Measurements from ENCODE around the gene SPEG.

GRCh38 chr2:219543596-219544358, 109.1 kb downstream of the SPEG start, which contains the start of the genes CHPF and TMEM198:
- TF ChIP-seq CTCF (IDR thresholded peaks at IDR 0.05 in 2 of 3, conservative IDR thresholded peaks at IDR 0.05 in 1 of 3; ENCODE audit: borderline replicate concordance in 1 of 3, insufficient read depth in 1 of 3, low read depth in 2 of 3, low read length in 2 of 3) (no peak), POLR2A (IDR thresholded peaks at IDR 0.05; ENCODE audit: borderline replicate concordance, extremely low read depth, insufficient read depth, insufficient read length) (peak; percentile 21), RAD21 (IDR thresholded peaks at IDR 0.05; ENCODE audit: low read depth) (no peak), ELF1 (IDR thresholded peaks at IDR 0.05; ENCODE audit: borderline replicate concordance, low read depth) (no peak), REST (IDR thresholded peaks at IDR 0.05; ENCODE audit: low read depth) (no peak), TCF7L2 (IDR thresholded peaks at IDR 0.05; ENCODE audit: borderline replicate concordance, extremely low read depth, insufficient read depth, insufficient read length) (peak; percentile 31), EZH2 (IDR thresholded peaks at IDR 0.05) (no peak)
- TF ChIP-seq, protein P1, sequence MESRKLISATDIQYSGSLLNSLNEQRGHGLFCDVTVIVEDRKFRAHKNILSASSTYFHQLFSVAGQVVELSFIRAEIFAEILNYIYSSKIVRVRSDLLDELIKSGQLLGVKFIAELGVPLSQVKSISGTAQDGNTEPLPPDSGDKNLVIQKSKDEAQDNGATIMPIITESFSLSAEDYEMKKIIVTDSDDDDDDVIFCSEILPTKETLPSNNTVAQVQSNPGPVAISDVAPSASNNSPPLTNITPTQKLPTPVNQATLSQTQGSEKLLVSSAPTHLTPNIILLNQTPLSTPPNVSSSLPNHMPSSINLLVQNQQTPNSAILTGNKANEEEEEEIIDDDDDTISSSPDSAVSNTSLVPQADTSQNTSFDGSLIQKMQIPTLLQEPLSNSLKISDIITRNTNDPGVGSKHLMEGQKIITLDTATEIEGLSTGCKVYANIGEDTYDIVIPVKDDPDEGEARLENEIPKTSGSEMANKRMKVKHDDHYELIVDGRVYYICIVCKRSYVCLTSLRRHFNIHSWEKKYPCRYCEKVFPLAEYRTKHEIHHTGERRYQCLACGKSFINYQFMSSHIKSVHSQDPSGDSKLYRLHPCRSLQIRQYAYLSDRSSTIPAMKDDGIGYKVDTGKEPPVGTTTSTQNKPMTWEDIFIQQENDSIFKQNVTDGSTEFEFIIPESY (IDR thresholded peaks at IDR 0.05; ENCODE audit: extremely low read depth, insufficient replicate concordance, low read length), result peak; percentile 64
